ENCODE results near the gene AQP12A. TPM values are rescaled to one million over a fixed set of nuclear protein-coding genes. Genes with fewer than 3 reads are reported as not detected.
A peak's percentile ranks its signal among the peaks of the same experiment; 100 is the strongest.
"Not testable (repeated sequence)": the region's sequence is repeated elsewhere in the genome, so short reads cannot be mapped to it uniquely, and the experiment has no call there.

AQP12A gene
- total RNA-seq, 1 donor from 2014 or later = not detected

DNA sequence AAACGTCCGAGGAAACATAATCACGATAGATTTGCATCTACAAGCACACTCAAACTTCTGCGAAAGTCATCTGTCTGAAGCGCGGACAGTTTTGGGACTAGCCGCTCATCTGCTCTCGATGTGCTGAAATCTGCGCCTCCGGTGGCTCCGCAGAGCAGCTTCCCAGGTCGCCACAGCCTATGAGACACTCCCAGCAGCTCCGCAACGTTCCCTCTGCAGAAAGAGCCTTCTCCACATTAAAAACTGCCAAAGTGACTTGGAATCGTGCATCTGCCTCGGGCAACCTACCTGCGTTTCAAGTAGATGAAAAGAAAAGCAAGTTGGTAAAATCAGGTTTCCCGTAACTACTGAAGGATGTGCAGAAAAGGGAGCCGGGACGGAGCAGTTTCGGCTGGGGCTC is 8.9 kb downstream of the AQP12A start:
- DNase-seq (ENCODE audit: low spot score); H3K36me3 Mint-ChIP-seq (ENCODE audit: low read depth); intact Hi-C loops (cut with micrococcal nuclease); H3K27ac Mint-ChIP-seq; H3K9me3 Mint-ChIP-seq; H3K4me3 Mint-ChIP-seq (ENCODE audit: low read depth): not testable (repeated sequence)
- peaks cover 13% of the 10 kb centered on the region for H3K27me3 Mint-ChIP-seq (ENCODE audit: low read depth)
- peaks cover 10% of the 10 kb centered on the region for H3K4me1 Mint-ChIP-seq (ENCODE audit: low read depth)

- intact Hi-C loops (cut with micrococcal nuclease) = no loop called here
- no peaks in the 10 kb centered on the region for H3K9me3 Mint-ChIP-seq
- no peaks in the 10 kb centered on the region for H3K36me3 Mint-ChIP-seq (ENCODE audit: low read depth)
- no peak overlapping the region for H3K27ac Mint-ChIP-seq
- no peak overlapping the region for H3K4me3 Mint-ChIP-seq (ENCODE audit: low read depth)
- no peak for DNase-seq (ENCODE audit: low spot score)
- peaks cover 14% of the 10 kb centered on the region for H3K27me3 Mint-ChIP-seq (ENCODE audit: low read depth)
- H3K4me1 Mint-ChIP-seq (ENCODE audit: low read depth) = peaks cover 10% of the 10 kb centered on the region
Observed at GRCh38 chr2:240701091-240701735, 9.5 kb downstream of the AQP12A start.

DNA sequence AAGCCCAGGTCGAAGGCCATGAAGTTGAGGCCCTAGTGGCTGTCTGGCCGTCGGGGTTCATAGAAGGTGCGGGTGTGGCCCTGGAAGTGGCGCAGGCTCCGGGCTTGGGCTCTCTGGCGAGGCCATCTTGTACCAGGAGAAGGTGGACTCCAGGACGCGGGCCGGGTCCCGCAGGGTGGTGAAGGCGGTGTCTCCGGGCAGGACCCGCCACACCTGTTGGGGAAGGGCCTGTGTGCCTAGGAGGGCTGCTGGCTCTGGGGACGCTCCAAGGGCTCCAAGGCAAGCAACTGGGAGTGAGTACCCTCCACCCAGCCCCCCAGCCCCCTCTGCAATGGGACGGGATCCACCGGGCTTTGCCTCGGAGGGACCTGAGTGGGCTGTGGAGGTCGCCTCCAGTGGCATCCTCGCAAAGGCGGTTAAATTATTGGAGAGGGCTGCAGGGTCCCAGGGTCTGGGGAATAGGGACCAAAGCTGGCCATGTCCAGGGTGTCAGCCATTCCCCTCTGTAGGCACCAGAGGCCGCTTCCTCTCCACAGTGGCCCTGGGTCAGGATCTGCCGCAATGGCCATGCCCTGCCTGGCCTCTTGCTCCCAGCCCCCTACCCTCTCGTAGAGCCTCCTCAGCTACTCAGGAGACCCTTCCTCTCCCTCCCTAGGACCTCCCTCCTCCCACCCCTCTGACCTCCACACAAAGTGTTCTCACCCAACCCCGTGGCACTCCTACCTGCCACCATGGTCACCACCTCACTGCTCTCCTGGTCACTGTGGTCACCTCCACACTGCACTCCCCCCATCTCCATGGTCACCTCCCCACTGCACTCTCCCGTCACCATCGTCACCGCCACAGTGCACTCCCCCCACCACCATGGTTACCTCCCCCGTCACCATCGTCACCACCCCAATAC is 10.3 kb downstream of the AQP12A start:
- intact Hi-C loops (cut with micrococcal nuclease) = no loop called here
- Mint-ChIP-seq H3K27me3 (ENCODE audit: low read depth) (peaks cover 14% of the 10 kb centered on the region), H3K4me3 (ENCODE audit: low read depth) (no peak overlapping the region), H3K9me3 (no peaks in the 10 kb centered on the region), H3K27ac (no peak overlapping the region), H3K36me3 (ENCODE audit: low read depth) (no peaks in the 10 kb centered on the region), H3K4me1 (ENCODE audit: low read depth) (peaks cover 10% of the 10 kb centered on the region)
- DNase-seq (ENCODE audit: low spot score) = no peak

GRCh38 chr2:240702640-240703011 is 11.0 kb downstream of the AQP12A start:
- Mint-ChIP-seq H3K36me3 (ENCODE audit: low read depth) (no peaks in the 10 kb centered on the region), H3K27ac (no peak overlapping the region), H3K9me3 (no peaks in the 10 kb centered on the region), H3K4me1 (ENCODE audit: low read depth) (peaks cover 10% of the 10 kb centered on the region), H3K27me3 (ENCODE audit: low read depth) (peaks cover 14% of the 10 kb centered on the region), H3K4me3 (ENCODE audit: low read depth) (no peak overlapping the region)
- DNase-seq (ENCODE audit: low spot score) = no peak
- intact Hi-C loops (cut with micrococcal nuclease) = no loop called here

GRCh38 chr2:240703417-240704341 is 12.0 kb downstream of the AQP12A start:
- no peaks in the 10 kb centered on the region for H3K36me3 Mint-ChIP-seq (ENCODE audit: low read depth)
- no peak overlapping the region for H3K4me3 Mint-ChIP-seq (ENCODE audit: low read depth)
- DNase-seq (ENCODE audit: low spot score) = no peak
- peaks cover 19% of the 10 kb centered on the region for H3K27me3 Mint-ChIP-seq (ENCODE audit: low read depth)
- peaks cover 10% of the 10 kb centered on the region for H3K4me1 Mint-ChIP-seq (ENCODE audit: low read depth)
- intact Hi-C loops (cut with micrococcal nuclease) = no loop called here
- no peaks in the 10 kb centered on the region for H3K9me3 Mint-ChIP-seq
- no peak overlapping the region for H3K27ac Mint-ChIP-seq

- peaks cover 10% of the 10 kb centered on the region for H3K4me1 Mint-ChIP-seq (ENCODE audit: low read depth)
- H3K27ac Mint-ChIP-seq = peak overlapping the region; percentile 43
- no peak for DNase-seq (ENCODE audit: low spot score)
- intact Hi-C loops (cut with micrococcal nuclease) = loop anchor here (1.0 kb wide), 1 partner anchor 190 kb away; no protein-coding TSS in a partner anchor
- peaks cover 21% of the 10 kb centered on the region for H3K27me3 Mint-ChIP-seq (ENCODE audit: low read depth)
- H3K4me3 Mint-ChIP-seq (ENCODE audit: low read depth) = peak overlapping the region; percentile 23
- H3K36me3 Mint-ChIP-seq (ENCODE audit: low read depth) = no peaks in the 10 kb centered on the region
- H3K9me3 Mint-ChIP-seq = no peaks in the 10 kb centered on the region
Observed at GRCh38 chr2:240704651-240705050, 13.0 kb downstream of the AQP12A start.

- Mint-ChIP-seq H3K36me3 (ENCODE audit: low read depth) (no peaks in the 10 kb centered on the region), H3K4me1 (ENCODE audit: low read depth) (peaks cover 10% of the 10 kb centered on the region), H3K9me3 (no peaks in the 10 kb centered on the region), H3K27ac (no peak overlapping the region), H3K4me3 (ENCODE audit: low read depth) (no peak overlapping the region), H3K27me3 (ENCODE audit: low read depth) (peaks cover 21% of the 10 kb centered on the region)
- no peak for DNase-seq (ENCODE audit: low spot score)
- intact Hi-C loops (cut with micrococcal nuclease) = loop anchor here (1.0 kb wide), 1 partner anchor 191 kb away; no protein-coding TSS in a partner anchor
Observed at GRCh38 chr2:240705204-240705791, 13.6 kb downstream of the AQP12A start.

DNA sequence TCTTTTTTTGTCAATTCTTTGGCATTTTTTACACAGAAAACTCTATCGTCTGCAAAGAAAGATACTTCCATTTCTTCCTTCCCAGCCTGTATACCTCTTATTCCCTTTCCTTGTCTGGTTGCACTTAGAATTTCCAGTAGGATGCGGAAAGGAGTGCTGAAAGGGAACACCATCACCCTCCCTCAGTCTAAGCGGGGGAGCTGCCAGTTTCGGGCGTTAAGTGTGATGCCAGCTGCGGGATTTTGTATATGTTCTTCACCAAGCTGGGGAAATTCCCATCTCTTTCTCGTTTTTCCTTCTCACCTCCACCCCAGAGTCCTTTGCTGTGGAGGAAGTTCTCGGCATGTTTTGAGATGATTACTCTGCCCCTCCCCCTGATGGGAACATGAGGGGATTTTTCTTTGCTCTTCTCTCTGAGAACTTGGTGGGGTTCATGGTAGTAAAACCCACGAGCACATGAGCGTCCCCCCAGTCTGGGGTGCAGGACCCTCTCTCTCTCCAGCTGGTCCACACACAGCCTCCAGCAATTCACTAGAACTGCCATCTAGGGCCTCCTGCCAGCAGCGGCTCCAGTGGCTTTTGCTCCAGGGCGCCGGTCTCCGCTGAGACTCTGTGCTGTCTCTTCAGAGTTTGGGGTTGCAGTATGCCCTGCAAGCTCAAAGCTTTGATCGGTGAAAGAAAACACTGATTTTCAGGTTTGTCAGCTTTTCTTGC is 15.5 kb downstream of the AQP12A start:
- Mint-ChIP-seq H3K36me3 (ENCODE audit: low read depth) (no peaks in the 10 kb centered on the region), H3K27me3 (ENCODE audit: low read depth) (peaks cover 21% of the 10 kb centered on the region)

GRCh38 chr2:240707821-240708220 is 16.2 kb downstream of the AQP12A start:
- Mint-ChIP-seq H3K4me3 (ENCODE audit: low read depth) (no peak overlapping the region), H3K9me3 (no peaks in the 10 kb centered on the region), H3K36me3 (ENCODE audit: low read depth) (no peaks in the 10 kb centered on the region), H3K4me1 (ENCODE audit: low read depth) (peaks cover 10% of the 10 kb centered on the region), H3K27me3 (ENCODE audit: low read depth) (peaks cover 21% of the 10 kb centered on the region), H3K27ac (no peak overlapping the region)
- intact Hi-C loops (cut with micrococcal nuclease) = no loop called here
- no peak for DNase-seq (ENCODE audit: low spot score)

More for the DNA sequence above, 15.5 kb downstream of the AQP12A start:
- Mint-ChIP-seq H3K4me3 (ENCODE audit: low read depth) (no peak overlapping the region), H3K27ac (no peak overlapping the region), H3K9me3 (no peaks in the 10 kb centered on the region), H3K4me1 (ENCODE audit: low read depth) (peaks cover 10% of the 10 kb centered on the region)
- no peak for DNase-seq (ENCODE audit: low spot score)
- intact Hi-C loops (cut with micrococcal nuclease) = no loop called here

DNA sequence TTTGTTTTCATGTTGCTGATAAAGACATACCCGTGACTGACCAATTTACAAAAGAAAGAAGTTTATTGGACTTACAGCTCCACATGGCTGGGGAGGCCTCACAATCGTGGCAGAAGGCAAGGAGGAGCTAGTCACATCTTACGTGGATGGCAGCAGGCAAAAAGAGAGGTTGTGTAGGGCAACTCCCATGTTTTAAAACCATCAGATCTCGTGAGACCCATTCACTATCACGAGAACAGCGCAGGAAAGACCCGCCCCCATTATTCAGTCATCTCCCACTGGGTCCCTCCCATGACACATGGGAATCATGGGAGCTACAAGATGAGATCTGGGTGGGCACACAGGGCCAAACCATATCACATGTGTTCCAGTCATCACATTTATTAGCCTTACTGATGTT is 16.8 kb downstream of the AQP12A start:
- no peak for DNase-seq (ENCODE audit: low spot score)
- Mint-ChIP-seq H3K9me3 (no peaks in the 10 kb centered on the region), H3K36me3 (ENCODE audit: low read depth) (no peaks in the 10 kb centered on the region), H3K27me3 (ENCODE audit: low read depth) (peaks cover 18% of the 10 kb centered on the region), H3K27ac (no peak overlapping the region), H3K4me3 (ENCODE audit: low read depth) (no peak overlapping the region), H3K4me1 (ENCODE audit: low read depth) (peaks cover 10% of the 10 kb centered on the region)
- intact Hi-C loops (cut with micrococcal nuclease) = no loop called here

DNA sequence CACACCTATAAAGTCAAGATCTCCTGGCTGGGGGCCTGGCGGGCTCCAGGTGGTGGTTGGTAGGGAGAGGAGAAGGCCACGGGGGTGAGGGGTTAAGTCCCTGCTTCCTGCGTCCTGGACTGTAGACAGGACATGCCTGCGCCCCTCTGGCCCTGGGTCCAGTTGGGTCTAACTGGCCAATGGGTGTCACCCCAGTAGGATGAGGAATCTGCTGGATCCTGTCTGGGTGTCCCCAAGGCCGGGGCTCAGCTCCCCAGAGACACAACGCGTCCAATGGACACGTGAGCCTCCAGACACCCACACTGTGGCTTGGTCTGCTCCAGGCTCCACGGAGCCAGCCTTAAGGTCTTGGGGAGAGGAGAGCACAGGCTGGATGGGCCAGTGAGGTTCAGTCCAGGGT is 19.6 kb downstream of the AQP12A start:
- H3K27ac Mint-ChIP-seq = no peak overlapping the region
- H3K4me3 Mint-ChIP-seq (ENCODE audit: low read depth) = no peak overlapping the region
- DNase-seq (ENCODE audit: low spot score) = no peak
- no peaks in the 10 kb centered on the region for H3K36me3 Mint-ChIP-seq (ENCODE audit: low read depth)
- peaks cover 7% of the 10 kb centered on the region for H3K27me3 Mint-ChIP-seq (ENCODE audit: low read depth)
- H3K4me1 Mint-ChIP-seq (ENCODE audit: low read depth) = no peaks in the 10 kb centered on the region
- intact Hi-C loops (cut with micrococcal nuclease) = no loop called here
- no peaks in the 10 kb centered on the region for H3K9me3 Mint-ChIP-seq

- Mint-ChIP-seq H3K27ac (no peak overlapping the region), H3K27me3 (ENCODE audit: low read depth) (peaks cover 7% of the 10 kb centered on the region), H3K36me3 (ENCODE audit: low read depth) (no peaks in the 10 kb centered on the region), H3K9me3 (no peaks in the 10 kb centered on the region), H3K4me3 (ENCODE audit: low read depth) (no peak overlapping the region), H3K4me1 (ENCODE audit: low read depth) (no peaks in the 10 kb centered on the region)
- no peak for DNase-seq (ENCODE audit: low spot score)
- intact Hi-C loops (cut with micrococcal nuclease) = no loop called here
Observed at GRCh38 chr2:240711701-240712100, 20.0 kb downstream of the AQP12A start.

Data from activated T-helper 2 cell treated with anti-CD3 and anti-CD28 coated beads, Interferon-gamma antibody, Interleukin-2, Interleukin-4, amounts not matched to agents 10 μg/mL and 5 μg/mL and 100 μg/mL, durations not matched to agents 14 hours and 24 hours and 36 hours (primary cell).